ENCODE data around the gene GPR15LG. TPM values are rescaled to one million over a fixed set of nuclear protein-coding genes. Genes with fewer than 3 reads are reported as not detected.
"Not testable (repeated sequence)": the region's sequence is repeated elsewhere in the genome, so short reads cannot be mapped to it uniquely, and the experiment has no call there.

GPR15LG gene
- total RNA-seq, 2 experiments from 2014 or later = not detected

- DNase-seq (ENCODE audit: low spot score); H3K4me3 ChIP-seq (ENCODE audit: low read depth, low read length, poor library complexity, severe bottlenecking); H3K4me2 ChIP-seq (ENCODE audit: low read length); H3K27ac ChIP-seq (ENCODE audit: low read depth, low read length, poor library complexity, severe bottlenecking); H4K20me1 ChIP-seq (ENCODE audit: insufficient read depth, low read length); BruUV-seq (replicated peaks); H3K79me2 ChIP-seq (ENCODE audit: insufficient read depth, low read depth, low read length); CTCF ChIA-PET (ENCODE audit: unreplicated experiment); intact Hi-C loops (cut with micrococcal nuclease; ENCODE audit: unreplicated experiment); H3K36me3 ChIP-seq (ENCODE audit: insufficient read depth, low read length); H2AFZ ChIP-seq (ENCODE audit: low read length); H3K9me3 ChIP-seq (ENCODE audit: low read length); H3K9me2 ChIP-seq (ENCODE audit: insufficient read depth, low read length): not testable (repeated sequence)
- POLR2A ChIA-PET = interaction anchor here (1.1 to 2.0 kb wide), 2 partner anchors 24 to 27 kb away, joined by 3 to 5 read pairs; no protein-coding TSS in a partner anchor
- H3K4me1 ChIP-seq (ENCODE audit: insufficient read depth, low read length, poor library complexity, severe bottlenecking) = peaks cover 35% of the 10 kb centered on the region
Measured at GRCh38 chr10:84168382-84168781, 5.2 kb upstream of the GPR15LG start.

- H3K4me1 ChIP-seq (ENCODE audit: insufficient read depth, low read length, poor library complexity, severe bottlenecking) = peaks cover 14% of the 10 kb centered on the region
- peak overlapping the region; percentile 88; the same call in 1 of the 2 replicates for H2AFZ ChIP-seq (ENCODE audit: low read length)
- H3K9me3 ChIP-seq (ENCODE audit: low read length); H3K4me2 ChIP-seq (ENCODE audit: low read length); DNase-seq (ENCODE audit: low spot score); H3K9me2 ChIP-seq (ENCODE audit: insufficient read depth, low read length); intact Hi-C loops (cut with micrococcal nuclease; ENCODE audit: unreplicated experiment); H3K27ac ChIP-seq (ENCODE audit: low read depth, low read length, poor library complexity, severe bottlenecking); H3K79me2 ChIP-seq (ENCODE audit: insufficient read depth, low read depth, low read length); BruUV-seq (replicated peaks); CTCF ChIA-PET (ENCODE audit: unreplicated experiment); H3K36me3 ChIP-seq (ENCODE audit: insufficient read depth, low read length); H4K20me1 ChIP-seq (ENCODE audit: insufficient read depth, low read length); POLR2A ChIA-PET; H3K4me3 ChIP-seq (ENCODE audit: low read depth, low read length, poor library complexity, severe bottlenecking): not testable (repeated sequence)
Measured at GRCh38 chr10:84171237-84171636, 2.4 kb upstream of the GPR15LG start.

DNA sequence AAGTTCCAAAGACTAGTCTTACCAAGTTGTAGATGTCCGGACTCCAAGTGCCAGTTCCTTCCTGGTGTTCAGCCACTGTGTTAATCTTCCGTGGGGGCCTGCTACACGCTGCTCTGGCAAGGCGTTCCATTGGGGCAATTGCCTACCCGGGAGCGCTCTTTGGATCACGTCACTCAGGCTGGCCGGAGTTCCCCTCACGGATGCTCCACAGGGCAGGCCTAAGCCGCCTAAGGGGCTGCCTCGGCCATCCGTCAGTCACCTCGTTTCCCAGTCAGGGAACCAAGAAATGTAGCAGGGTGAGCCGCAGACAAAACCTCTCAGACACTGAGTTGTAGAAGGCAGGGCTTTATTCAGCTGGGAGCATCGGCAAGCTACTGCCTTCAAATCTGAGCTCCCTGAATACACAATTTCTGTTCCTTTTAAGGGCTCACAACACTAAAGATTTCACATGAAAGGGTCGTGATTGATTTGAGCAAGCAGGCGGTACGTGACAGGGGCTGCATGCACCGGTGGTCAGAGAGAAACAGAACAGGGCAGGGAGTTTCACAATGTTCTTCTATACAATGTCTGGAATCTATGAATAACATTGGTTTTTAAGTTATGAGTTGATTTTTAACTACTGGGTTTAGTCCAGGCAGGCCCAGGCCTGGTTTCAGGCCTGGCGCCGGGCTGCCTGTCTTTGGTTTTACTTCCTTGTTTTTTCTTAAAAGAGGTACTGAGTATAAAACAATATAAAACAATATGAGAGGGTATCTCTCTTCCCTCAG lies 1.7 kb upstream of the GPR15LG start:
- Histone ChIP-seq H3K4me2 (ENCODE audit: low read length) (peak overlapping the region; percentile 20; the same call in 1 of the 2 replicates), H2AFZ (ENCODE audit: low read length) (peak overlapping the region; percentile 88; the same call in 1 of the 2 replicates), H3K4me1 (ENCODE audit: insufficient read depth, low read length, poor library complexity, severe bottlenecking) (peaks cover 14% of the 10 kb centered on the region), H3K27ac (ENCODE audit: low read depth, low read length, poor library complexity, severe bottlenecking) (peak overlapping the region; percentile 32)
- H3K9me3 ChIP-seq (ENCODE audit: low read length); H3K36me3 ChIP-seq (ENCODE audit: insufficient read depth, low read length); BruUV-seq (replicated peaks); H3K4me3 ChIP-seq (ENCODE audit: low read depth, low read length, poor library complexity, severe bottlenecking); DNase-seq (ENCODE audit: low spot score); CTCF ChIA-PET (ENCODE audit: unreplicated experiment); POLR2A ChIA-PET; H3K79me2 ChIP-seq (ENCODE audit: insufficient read depth, low read depth, low read length); H4K20me1 ChIP-seq (ENCODE audit: insufficient read depth, low read length); intact Hi-C loops (cut with micrococcal nuclease; ENCODE audit: unreplicated experiment); H3K9me2 ChIP-seq (ENCODE audit: insufficient read depth, low read length): not testable (repeated sequence)

GRCh38 chr10:84172467-84173356 lies 889 bp upstream of the GPR15LG start:
- H4K20me1 ChIP-seq (ENCODE audit: insufficient read depth, low read length) = no peaks in the 10 kb centered on the region
- no peak overlapping the region for H3K4me3 ChIP-seq (ENCODE audit: low read depth, low read length, poor library complexity, severe bottlenecking)
- H2AFZ ChIP-seq (ENCODE audit: low read length) = peak overlapping the region; percentile 88; the same call in 1 of the 2 replicates
- TF ChIP-seq CTCF (conservative IDR thresholded peaks at IDR 0.05; ENCODE audit: low read length) = no peak
- no peak for TF ChIP-seq EZH2phosphoT487 (IDR thresholded peaks at IDR 0.05; ENCODE audit: borderline replicate concordance, low read depth, low read length)
- peaks cover 20% of the 10 kb centered on the region for H3K4me1 ChIP-seq (ENCODE audit: insufficient read depth, low read length, poor library complexity, severe bottlenecking)
- CTCF ChIA-PET (ENCODE audit: unreplicated experiment) = no interaction called here
- no TSS peak for BruUV-seq (replicated peaks)
- no peaks in the 10 kb centered on the region for H3K9me3 ChIP-seq (ENCODE audit: low read length)
- POLR2A ChIA-PET = interaction anchor here (0.7 kb wide), 1 partner anchor 199 kb away, joined by 4 read pairs; no protein-coding TSS in a partner anchor
- H3K27ac ChIP-seq (ENCODE audit: low read depth, low read length, poor library complexity, severe bottlenecking) = peak overlapping the region; percentile 32
- H3K36me3 ChIP-seq (ENCODE audit: insufficient read depth, low read length) = no peaks in the 10 kb centered on the region
- no peaks in the 10 kb centered on the region for H3K9me2 ChIP-seq (ENCODE audit: insufficient read depth, low read length)
- intact Hi-C loops (cut with micrococcal nuclease; ENCODE audit: unreplicated experiment) = no loop called here
- no peak for DNase-seq (ENCODE audit: low spot score)
- H3K4me2 ChIP-seq (ENCODE audit: low read length) = peak overlapping the region; percentile 20; the same call in 1 of the 2 replicates
- H3K79me2 ChIP-seq (ENCODE audit: insufficient read depth, low read depth, low read length) = no peaks in the 10 kb centered on the region
